ENCODE measurements around the gene SCEL.

SCEL gene

DNA sequence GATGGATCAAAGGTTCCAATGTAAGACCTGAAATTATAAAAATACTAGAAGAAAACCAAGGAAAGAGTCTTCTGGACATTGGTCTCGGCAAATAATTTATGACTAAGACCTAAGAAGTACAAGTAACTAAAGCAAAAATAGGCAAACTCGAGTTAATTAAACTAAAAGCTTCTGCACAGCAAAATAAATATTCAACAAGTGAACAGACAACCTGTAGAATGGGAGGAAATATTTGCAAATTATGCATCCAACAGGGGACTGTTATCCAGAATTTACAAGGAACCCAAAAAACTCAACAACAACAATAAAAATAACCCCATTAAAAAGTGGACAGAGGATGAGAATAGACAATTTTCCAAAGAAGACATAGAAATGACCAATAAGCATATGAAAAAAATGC lies 152.3 kb downstream of the SCEL start:
- DNase-seq, result no peak

DNA sequence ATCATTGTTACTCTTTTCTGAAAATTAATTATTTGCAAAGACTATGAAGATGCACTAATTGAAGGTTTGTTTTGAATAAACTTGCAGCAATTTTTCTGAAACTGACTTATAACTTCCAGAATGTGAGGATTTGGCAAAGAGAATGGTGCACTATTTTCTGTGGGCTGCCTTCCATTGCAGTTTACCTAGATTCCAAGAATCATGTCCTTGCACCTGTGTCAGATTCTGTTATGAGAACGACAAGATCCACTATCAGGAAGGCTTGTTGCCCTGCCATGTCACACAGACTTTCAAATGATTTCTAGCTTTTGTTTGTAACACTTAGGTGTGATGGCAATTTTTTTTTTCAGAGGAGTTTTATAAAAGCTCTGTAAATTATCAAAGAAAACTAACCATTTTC lies 156.4 kb downstream of the SCEL start:
- DNase-seq, result no peak

DNA sequence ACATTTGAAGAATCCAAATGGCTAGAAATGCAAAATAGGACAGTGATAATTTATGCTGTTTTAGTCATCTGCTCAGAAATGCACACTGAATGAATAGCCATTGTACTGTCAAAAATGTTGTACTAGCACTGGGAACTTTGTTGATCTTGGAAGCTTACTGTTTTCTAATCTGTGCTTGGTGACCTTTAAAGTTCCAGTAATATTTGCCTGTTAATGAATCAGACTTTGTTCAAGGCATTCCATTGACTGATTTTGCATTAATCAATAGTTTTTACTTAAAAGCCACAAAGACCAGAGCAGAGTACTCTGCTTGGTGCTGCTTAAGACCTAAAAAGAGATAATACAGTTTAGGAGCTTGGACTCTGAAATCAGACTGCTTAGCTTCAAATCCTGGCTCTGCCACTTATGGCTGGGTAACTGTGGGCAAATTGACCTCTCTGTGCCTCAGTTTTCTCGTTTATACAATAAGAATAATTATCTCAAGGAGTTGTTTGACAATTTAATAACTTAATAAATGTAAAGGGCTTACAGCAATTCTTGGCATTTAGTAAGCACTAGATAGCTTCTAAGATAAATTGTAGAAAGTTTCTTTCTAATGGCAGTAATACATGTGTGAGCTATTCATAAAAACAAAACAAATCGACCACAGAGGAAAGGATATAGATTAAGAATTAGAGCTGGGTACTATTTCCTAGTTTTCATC lies 157.4 kb downstream of the SCEL start:
- no peak for DNase-seq

DNA sequence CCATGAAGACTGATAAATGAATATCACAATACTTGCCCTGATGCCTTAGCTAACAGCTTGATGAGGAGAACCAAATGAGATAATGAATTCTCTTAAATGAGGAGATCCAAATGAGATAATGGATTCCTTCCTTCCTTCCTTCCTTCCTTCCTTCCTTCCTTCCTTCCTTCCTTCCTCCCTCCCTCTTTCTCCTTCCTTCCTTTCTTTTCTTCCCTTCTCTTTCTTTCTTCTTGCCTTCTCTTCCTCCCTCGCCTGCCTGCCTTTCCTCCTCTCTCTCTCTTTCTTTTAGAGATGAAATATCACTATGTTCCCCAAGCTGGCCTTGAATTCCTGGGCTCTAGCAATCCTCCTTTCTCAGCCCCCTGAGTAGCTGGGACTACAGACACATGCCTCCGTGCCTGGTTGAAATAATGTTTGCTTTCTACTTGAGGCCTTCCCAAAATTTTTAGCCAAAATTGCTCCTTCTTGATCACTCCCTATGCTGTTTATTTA lies 158.0 kb downstream of the SCEL start:
- no peak for DNase-seq

All from inflammatory macrophage treated with lipopolysaccharide for 4 hours (primary cell).